ENCODE results near the gene TK1.
A peak's percentile ranks its signal among the peaks of the same experiment; 100 is the strongest.
"Not testable (repeated sequence)": the region's sequence is repeated elsewhere in the genome, so short reads cannot be mapped to it uniquely, and the experiment has no call there.

Gene TK1

DNA sequence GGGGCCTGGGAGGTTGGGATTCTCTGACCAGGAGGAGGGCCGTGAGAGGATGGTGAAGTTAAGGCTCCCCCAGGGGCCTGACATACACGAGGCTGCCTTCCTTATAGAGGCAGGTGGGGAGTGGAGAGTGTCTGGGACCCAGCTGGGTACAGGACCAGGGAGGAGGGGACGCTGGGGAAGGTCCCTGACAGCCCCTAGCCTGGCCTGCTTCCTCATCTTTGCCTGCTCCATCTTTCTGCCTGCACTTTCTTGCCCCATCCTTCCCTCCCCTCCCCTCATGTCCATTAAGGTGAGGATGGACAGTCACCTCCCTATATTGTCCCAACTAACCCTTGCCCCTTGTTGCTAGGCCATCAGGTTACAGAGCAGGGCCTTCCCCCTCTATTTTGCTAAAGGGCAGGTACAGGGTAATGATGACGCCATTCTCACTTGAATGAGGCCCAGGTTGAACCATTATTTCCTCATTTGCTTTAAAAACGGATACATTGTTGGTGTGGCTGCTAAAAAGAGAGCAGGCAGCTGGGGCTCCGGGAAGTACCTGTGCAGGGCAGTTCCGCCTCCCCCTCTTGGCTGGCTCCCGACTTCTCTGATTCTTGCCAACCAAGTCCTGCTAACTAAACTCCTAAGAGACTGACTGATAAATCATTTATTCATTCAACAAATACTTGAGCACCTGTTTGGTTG lies 39.4 kb downstream of the TK1 start:
- no peak for DNase-seq

DNA sequence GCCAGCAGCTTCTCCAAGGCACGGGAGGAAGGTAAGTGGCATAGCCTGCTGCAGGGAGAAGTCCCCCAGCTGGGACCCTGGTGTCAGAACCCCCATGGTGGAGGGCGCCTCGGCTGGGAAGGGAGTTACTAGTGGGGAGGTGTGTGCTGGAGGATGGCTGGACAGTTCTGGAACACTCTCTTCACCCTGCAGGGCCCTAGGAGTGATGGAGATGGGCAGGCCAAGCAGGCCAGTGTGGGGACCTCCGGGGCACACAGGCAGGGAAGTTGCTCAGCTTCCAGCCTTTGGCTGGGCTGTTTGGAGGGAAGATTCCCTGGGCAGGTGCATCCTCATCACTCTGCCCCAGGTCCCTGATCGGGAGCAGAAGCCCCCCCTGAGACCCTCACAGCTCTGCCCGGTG lies 40.0 kb downstream of the TK1 start:
- DNase-seq, result no peak

DNA sequence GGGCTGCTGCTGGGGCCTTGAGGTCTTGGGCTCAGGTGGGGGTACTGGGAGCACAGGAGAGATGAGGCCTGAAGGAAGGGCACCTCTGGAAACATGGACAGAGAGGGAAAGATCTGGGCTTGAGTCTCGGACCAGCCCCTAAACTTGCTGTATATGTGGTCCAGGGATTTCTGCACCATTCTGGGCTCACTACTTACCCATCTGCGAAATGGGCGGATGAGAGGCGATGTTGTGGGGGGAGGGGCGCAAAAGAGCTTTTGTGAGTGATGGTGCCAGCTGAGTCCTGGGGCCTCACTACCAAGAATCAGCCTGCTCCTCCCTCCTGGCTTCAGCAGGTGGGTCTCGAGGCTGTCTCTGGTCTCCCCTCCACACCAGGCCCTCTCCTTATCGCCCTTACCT lies 40.4 kb downstream of the TK1 start:
- no peak for DNase-seq

DNA sequence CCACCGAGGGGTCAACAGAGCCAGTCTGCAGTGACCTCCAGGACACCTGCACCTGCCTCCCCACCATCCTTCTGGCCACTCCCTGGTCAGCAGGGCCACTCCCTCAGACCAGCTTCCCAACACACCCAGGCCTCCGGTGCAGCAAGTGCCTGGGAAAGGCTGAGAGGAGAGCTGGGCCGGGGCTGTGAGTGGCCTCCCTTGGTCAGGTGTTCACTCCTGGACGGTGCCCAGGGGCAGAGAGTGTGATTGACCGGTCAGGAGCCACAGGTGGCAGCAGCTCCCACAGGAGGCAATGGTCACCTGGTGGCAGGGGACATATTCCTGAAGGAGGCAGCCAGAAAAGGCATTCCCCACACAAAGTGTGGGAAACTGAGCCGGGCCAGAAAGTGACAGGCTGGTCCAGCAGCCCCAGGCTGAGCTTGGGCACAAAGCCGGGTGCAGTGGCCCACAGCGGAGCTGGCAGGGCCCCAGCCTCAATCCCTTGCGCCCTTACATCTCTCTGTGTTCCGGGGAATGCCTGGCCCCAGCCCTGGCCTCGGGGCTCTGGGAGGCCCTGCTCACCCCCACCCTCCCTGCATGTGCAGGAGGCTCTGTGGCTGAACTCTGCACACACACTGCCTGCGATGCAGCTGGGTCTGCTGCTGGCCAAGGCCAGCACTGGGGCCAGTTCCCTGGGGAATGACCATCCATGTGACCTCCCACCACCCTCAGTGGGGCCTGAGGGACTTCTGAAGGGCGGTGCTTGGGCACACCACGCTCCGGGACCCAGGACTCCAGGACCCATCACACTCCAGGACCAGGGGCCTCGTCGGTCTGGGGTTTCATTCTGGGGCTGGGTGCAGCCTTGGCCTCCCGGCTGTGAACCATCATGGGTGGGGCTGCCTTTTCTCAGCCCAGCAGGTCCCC lies 41.9 kb downstream of the TK1 start:
- no peak for DNase-seq

DNA sequence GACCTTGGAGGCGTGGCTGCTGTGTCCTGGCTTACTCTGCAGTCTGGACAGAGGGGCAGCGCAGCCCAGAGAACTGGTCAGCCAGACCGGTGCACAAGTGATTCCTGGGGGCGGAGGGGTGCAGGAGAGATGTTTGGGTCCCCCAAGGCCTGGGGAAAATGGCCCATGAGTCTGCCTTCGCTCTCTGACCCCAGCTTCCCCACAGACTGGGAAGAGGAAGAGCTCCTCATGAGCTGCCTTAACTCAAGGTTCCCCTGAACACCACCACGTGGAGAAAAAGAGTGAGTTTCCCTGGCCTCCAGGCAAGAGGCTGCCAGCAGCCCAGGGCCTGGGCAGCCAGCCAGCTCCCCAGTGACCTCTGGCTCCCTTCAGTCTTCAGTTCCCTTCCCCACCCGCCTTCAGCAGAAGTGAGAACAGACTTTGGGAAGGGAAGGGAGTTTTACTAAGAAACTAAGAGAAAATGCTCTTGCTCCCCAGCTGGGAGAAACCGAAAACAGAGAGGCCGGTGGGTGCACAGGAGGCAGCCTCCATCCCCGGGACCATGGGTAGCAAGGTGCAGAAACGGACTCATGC lies 42.6 kb downstream of the TK1 start:
- DNase-seq, result peak; percentile 66

DNA sequence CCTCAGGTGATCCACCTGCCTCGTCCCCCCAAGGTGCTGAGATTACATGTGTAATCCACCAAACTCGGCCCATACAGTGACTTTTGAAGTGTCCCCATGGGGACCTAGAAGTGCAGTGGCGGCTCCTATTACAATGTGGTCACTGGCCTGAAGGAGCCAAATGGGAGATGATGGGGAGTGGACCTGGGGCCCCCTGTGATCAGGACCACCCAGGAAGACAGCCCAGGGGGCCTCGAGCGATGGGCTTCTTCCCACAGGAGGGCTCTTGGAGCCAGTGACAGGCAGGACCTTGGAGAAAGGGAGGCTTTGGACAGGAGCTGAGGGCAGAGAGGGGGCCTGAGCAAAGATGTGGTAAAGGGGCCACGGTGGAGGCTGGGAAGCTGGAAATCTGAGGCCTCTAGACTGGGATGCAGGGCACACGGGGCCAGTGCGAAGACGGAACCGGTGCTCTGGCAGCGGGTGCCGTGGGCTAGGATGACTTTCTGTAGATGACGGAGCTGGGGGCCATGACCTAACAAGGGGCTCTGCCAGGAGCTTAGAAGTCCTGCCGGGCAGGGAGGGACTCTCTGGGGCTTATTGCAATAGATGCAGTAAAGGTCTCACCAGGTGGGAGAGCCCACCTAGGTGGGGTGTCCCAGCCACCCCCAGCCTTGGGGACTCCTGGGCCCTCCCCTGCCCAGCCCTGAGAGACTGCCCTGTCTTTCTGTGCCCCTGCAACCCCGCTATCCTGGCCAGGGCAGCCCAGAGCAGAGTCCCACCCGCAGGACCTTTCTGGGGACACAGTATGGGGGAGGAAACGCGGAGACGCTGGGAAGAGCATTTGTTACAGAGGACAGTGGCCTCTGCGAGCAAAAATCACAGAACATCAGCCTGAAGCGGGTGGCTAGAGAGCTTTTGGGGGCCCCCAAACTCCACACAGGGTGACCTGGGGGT lies 43.4 kb downstream of the TK1 start:
- DNase-seq, result no peak

DNA sequence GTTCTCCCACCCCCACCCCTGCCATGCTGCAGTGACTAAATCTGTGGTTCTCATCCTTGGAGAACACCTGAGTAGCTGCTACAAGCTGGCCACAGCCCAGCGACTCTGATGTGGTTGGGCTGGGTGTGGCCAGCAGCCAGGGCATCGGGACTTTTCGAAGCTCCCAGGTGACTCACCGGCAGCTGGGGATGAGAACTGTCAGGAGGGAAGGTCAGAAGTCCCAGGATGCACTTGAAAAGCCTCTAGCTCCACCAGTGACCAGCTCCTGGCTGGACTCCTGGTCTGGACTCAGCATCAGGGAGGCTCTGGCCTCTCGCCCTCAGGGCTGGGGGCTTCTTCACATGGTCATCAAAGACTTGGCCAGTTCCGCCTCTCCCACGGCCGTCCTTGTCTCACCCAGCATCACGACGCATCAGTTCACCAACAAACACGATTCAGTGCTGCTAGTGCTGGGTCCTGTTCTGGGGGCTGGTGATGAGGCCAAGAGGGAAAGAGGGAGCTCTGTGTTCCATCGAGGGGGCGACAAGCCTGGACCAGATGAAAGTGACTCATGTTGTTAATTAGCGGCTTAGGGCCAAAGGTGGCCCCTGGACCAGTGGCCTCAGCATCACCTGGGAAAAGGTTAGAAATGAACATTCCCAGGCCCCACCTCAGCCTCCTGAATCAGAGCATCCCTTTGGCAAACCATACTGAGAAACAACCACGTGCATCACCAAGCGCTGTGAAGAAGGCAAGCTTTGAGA lies 44.6 kb downstream of the TK1 start:
- no peak for DNase-seq

DNA sequence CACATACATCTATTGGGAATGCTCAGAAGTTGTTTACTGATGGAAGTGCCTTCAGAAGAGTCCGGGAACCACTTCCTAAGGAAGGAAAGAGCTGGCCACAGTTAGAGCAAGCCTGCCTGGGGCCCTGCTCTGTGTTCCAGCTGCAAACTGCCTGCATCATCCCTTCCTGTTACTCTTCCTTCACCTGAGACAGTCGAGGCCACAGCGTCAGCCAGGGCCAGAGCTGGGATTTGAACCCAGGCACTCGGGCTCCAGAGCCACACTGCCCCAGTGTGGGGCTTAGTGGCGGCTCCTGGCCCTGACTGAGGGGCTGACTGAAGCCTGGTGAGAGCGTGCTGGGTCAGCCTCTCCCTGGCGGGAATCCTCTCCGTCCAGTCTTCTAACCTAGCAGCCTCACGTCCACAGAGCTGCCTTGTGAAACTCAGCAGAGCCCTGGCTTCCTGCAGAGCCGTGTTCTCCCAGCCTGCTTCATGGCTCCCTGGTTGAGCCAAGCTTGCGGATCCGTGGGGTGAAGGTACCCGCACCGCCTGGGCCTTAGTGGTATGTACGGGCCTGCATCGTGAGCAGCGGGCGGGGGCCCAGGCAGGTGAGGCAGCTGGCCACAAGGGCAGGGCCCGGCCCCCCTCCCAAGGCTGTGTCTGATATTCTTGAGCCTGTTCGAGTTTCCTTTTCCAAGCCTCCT lies 45.3 kb downstream of the TK1 start:
- DNase-seq, result no peak

DNA sequence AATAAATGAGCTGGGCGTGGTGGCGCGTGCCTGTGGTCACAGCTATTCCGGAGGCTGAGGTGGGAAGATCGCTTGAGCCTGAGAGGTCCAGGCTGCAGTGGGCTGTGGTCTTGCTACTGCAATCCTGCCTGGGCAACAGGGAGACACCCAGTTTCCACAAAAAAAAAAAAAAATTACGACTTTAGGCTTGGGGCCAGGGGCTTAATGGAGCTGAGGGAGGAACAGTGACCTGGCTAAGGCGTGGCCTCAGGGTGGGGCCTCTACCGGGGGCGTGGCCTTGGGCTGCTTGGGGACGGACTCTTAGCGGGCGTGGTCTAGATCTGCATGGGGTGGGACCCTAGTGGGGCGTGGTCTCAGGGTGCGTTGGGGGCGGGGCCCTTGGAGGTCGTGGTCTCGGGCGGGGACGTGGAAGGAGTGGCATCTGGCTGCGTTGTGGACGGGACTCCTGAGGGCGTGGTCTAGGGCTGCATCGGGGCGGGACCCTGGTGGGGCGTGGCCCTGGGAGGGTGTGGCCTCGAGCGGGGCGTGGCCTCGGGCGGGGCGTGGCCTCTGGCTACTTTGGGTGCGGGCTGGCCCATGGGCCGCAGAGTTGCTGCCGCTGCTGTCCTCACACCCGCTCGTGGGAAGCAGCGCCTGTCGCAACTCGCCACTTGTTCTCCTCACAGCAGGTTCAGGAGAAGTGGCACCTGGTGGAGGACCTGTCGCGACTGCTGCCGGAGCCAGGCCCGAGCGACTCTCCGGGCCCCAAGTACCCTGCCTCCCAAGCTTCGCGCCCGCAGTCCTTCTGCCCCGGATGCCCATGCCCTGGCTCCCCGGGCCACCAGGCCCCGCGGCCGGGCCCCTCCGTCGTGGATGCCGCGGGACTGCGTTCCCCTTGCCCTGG lies 46.4 kb downstream of the TK1 start:
- DNase-seq, result peak; percentile 83

DNA sequence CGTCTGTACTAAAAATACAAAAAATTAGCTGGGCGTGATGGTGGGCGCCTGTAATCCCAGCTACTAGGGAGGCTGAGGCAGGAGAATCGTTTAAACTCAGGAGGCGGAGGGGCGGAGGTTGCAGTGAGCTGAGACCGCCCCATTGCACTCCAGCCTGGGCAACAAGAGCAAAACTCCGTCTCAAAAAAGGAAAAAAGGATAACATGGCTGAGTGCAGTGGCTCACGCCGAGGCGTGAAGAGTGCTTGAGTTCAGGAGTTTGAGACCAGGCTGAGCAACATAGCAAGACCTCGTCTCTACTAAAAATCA lies 47.0 kb downstream of the TK1 start:
- DNase-seq, result not testable (repeated sequence)

DNA sequence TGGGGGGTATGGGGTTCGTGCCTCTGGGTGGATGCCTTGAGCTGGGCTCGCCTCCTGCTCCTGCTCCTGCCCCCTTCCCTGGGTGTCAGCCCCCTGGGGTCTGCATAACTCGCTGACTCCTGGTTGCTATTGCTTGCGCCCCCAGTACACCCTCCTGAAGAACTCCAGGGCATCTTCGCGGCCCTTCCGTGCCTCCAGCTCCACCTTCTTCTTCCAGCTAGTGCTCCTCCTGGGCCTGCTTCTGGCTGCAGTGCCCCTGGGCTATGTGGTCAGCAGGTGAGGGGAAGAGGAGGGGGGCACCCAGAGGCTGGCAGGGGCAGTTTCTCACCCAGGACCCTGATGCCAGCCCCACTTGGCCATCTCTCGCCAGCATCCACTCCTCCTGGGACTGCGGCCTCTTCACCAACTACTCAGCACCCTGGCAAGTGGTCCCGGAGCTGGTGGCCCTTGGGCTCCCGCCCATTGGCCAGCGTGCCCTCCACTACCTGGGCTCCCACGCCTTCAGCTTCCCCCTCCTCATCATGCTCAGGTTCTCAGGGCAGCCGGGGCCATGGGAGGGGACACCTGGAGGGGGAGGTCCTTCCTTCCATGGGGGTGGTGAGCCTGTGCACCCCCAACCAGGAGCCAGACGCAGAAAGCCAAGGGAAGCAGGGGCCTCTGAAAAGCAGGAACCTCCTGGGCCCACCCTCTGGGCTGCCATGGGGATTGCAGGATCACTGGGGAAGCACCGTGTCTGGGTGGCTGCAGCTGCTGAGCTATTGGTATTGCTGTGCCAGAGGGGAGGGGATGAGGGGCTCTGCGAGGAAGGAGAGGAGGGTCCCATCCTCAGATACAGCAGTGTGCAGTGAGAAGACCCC lies 48.4 kb downstream of the TK1 start:
- DNase-seq, result no peak

DNA sequence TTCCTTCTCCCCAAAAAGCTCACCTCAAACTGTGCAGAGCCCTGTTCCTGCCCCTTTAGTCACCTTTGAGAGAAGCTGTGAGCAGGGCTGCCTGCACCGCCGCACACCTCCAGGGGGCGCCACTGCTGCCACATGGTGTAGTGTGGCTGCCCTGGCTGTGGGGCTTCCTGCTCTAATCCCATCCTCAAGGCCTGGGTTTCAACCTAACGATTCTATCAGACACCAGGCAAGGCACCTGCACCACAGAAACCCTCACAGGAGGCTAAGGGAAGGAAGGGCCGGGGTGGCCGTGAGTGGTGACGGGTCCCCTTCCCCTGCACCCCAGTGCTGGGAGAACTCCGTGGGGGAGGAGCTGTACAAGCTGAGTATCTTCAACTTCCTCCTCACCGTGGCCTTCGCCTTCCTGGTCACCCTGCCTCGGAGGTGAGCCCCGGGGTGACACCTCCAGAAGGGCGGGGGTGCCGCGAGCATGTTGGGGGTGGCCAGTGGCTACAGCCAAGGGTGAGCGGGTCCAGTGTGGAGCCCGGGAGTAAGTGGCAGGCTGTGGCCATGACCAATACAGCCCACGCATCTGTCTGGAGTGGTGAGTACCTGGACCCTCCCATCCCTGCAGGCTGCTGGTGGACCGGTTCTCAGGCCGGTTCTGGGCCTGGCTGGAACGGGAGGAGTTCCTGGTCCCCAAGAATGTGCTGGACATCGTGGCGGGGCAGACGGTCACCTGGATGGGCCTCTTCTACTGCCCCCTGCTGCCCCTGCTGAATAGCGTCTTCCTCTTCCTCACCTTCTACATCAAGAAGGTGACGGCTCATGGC lies 49.3 kb downstream of the TK1 start:
- no peak for DNase-seq

DNA sequence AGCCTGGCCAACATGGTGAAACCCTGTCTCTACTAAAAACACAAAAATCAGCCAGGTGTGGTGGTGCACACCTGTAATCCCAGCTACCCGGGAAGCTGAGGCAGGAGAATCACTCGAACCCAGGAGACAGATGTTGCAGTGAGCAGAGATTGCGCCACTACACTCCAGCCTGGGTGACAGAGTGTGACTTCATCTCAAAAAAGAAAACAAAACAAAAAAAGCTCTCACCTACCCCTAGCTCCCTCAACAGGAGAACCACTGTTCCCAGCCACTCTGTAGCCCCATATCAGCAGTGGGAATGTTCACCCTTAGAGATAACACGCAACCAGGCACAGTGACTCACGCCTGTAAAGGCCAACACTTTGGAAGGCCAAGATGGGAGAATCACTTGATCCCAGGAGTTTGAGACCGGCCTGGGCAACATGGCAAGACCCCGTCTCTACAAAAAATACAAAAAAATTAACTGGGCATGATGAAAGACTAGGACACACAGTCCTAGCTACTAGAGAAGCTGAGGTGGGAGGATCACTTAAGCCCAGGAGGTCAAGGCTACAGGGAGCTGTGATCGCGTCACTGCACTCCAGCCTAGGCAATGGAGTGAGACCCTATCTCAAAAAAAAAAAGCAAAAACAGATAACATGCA lies 50.9 kb downstream of the TK1 start:
- DNase-seq, result no peak

DNA sequence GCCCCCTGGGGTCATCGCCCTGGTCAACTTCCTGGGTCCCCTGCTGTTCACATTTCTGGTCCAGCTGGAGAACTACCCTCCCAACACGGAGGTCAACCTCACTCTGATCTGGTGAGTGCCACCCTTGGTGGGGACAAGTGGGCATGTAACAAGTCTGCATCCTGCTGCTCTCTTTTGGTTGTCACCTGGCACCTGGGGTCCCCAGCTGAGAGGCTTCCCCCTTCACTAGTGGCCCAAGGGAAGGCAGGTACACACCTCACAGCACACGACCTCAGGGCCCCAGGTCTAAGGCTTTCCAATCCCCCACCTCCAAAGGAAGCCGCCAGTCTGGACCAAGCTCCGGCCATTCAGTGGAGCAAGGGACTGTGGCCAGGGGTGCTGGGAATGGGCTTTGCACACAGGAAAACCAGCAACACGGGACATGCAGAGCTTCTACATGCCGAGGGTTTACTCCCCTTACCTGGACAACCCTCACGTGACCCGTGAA lies 51.9 kb downstream of the TK1 start:
- no peak for DNase-seq

DNA sequence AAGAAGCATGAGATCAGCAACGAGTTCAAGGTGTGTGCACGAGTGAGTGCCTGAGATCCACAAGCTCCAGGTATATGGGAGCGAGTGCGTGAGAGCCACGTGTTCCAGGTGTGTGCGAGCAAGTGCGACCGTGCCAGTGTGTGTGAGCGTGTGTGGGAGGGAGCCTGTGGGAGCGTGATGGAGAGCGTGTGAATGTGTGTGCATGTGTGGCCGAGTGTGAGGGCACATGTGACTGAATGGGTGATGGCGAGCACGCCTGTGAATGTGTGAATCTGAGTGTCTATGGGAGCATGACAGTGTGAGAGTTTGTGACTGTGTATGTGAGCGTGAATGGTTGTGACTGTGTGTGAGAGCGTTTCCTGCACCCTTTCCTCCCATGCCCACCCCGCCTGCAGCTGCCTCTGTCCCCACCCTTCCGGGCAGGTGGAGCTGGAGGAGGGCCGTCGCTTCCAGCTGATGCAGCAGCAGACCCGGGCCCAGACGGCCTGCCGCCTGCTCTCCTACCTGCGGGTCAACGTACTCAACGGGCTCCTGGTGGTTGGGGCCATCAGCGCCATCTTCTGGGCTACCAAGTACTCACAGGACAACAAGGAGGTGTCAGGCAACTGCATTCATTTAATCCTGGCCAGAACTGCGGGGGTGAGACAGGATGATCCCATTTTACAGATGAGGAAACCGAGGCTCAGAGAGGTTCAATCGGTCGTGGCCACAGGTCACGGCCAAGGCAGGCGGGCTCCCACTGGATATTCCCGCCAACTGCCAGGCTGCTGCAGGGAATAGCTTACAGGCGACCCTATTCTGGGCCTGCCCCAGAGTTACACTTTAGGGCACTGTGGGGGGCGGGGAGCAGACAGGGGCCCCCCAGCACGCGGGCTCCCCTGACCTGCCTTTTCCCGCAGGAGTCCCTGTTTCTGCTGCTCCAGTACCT lies 52.6 kb downstream of the TK1 start:
- no peak for DNase-seq

DNA sequence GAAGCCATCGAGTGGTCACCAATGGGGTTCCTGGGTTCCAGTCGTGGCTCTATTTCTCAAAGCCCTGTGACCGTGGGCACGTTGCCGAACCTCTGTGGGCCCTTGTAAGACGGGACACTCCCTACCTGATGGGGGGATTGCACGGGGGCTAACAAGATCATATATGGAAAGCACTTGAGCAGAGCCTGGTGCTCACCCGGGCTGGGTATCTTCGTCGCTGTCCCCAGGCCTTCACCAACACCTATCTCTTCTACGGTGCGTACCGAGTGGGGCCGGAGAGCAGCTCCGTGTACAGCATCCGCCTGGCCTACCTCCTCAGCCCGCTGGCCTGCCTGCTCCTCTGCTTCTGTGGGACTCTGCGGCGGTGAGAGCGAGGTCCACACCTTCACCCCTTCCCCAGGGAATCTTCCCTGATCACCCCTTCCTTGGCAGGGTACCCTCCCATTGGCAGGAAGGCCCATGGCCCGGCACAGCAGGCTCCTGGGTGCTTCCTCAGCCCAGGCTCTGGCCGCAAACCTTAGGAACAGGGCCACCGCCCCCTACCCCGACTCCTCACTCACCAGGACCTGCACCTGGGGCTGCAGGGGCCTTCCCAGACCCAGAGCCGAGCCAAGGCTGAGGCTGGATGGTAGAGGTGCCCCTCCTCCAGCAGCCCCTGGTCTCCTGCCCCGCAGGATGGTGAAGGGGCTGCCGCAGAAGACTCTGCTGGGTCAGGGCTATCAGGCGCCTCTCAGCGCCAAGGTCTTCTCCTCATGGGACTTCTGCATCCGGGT lies 53.5 kb downstream of the TK1 start:
- DNase-seq, result no peak

Measured in eye (tissue), 1 donor.